H9 (cell line): ENCODE data around the gene ADCY5. TPM values are rescaled to one million over a fixed set of nuclear protein-coding genes. Genes with fewer than 3 reads are reported as not detected.

Experiments
- DNase-seq: peaks from one replicate; pipeline ENCODE4 v3.0.0-alpha.2; 2017
- H2AFZ ChIP-seq: one replicate; pipeline ENCODE4 v1.6.1; 2013; ENCODE audit warnings: mild to moderate bottlenecking, low read length, control low read depth, moderate library complexity
- H2AK5ac ChIP-seq: 2 replicates; pipeline ENCODE4 v1.6.1; 2013; ENCODE audit warnings: low read length, control low read depth, mixed read lengths; ENCODE audit not compliant: insufficient read length
- H2BK120ac ChIP-seq: one replicate; pipeline ENCODE4 v1.6.1; 2013; ENCODE audit warnings: low read depth, mild to moderate bottlenecking, low read length, control low read depth, inconsistent platforms; ENCODE audit not compliant: poor library complexity, severe bottlenecking
- H2BK12ac ChIP-seq: 2 replicates; pipeline ENCODE4 v1.6.1; 2013; ENCODE audit warnings: low read length, control low read depth, mixed read lengths, low read depth; ENCODE audit not compliant: insufficient read length
- H2BK15ac ChIP-seq: 2 replicates; pipeline ENCODE4 v1.6.1; 2013; ENCODE audit warnings: low read depth, low read length, control low read depth
- H2BK20ac ChIP-seq: one replicate; pipeline ENCODE4 v1.6.1; 2013; ENCODE audit warnings: low read depth, mild to moderate bottlenecking, low read length, control low read depth, inconsistent platforms; ENCODE audit not compliant: poor library complexity, severe bottlenecking
- H2BK5ac ChIP-seq: 2 replicates; pipeline ENCODE4 v1.6.1; 2013; ENCODE audit warnings: low read length, control low read depth, mixed read lengths; ENCODE audit not compliant: insufficient read length
- H3K14ac ChIP-seq: 2 replicates; pipeline ENCODE4 v1.6.1; 2013; ENCODE audit warnings: low read length, control low read depth; ENCODE audit not compliant: insufficient read depth
- H3K18ac ChIP-seq: 2 replicates; pipeline ENCODE4 v1.6.1; 2013; ENCODE audit warnings: low read depth, mild to moderate bottlenecking, mixed read lengths, low read length, control low read depth; ENCODE audit not compliant: insufficient read length
- H3K23ac ChIP-seq: 2 replicates; pipeline ENCODE4 v1.6.1; 2013; ENCODE audit warnings: low read length, control low read depth, mixed read lengths, low read depth; ENCODE audit not compliant: insufficient read length
- H3K23me2 ChIP-seq: 2 replicates; pipeline ENCODE4 v1.6.1; 2013; ENCODE audit warnings: low read depth, mild to moderate bottlenecking, mixed read lengths, low read length, control low read depth; ENCODE audit not compliant: insufficient read length, poor library complexity, severe bottlenecking
- H3K27ac ChIP-seq: 2 replicates; pipeline ENCODE4 v1.5.1; 2013; ENCODE audit warnings: low read length, control low read depth, mixed read lengths, low read depth; ENCODE audit not compliant: insufficient read length
- H3K27me3 ChIP-seq: 2 replicates; pipeline ENCODE4 v1.6.1; 2013; ENCODE audit warnings: low read length, control low read depth, inconsistent platforms; ENCODE audit not compliant: insufficient read depth
- H3K4ac ChIP-seq: 2 replicates; pipeline ENCODE4 v1.6.1; 2013; ENCODE audit warnings: low read depth, mild to moderate bottlenecking, control low read depth, inconsistent platforms, low read length, moderate library complexity
- H3K4me1 ChIP-seq: 2 replicates; pipeline ENCODE4 v1.6.1; 2013; ENCODE audit warnings: low read length, control low read depth, inconsistent platforms; ENCODE audit not compliant: insufficient read depth
- H3K4me2 ChIP-seq: 2 replicates; pipeline ENCODE4 v1.6.1; 2013; ENCODE audit warnings: low read length, control low read depth, mixed read lengths; ENCODE audit not compliant: insufficient read length, insufficient read depth
- H3K56ac ChIP-seq: 2 replicates; pipeline ENCODE4 v1.6.1; 2013; ENCODE audit warnings: low read depth, mild to moderate bottlenecking, mixed read lengths, low read length, control low read depth; ENCODE audit not compliant: insufficient read length
- H3K79me1 ChIP-seq: 2 replicates; pipeline ENCODE4 v1.6.1; 2013; ENCODE audit warnings: low read depth, mild to moderate bottlenecking, moderate library complexity, low read length, control low read depth, inconsistent platforms; ENCODE audit not compliant: insufficient read depth, poor library complexity, severe bottlenecking
- H3K79me2 ChIP-seq: 2 replicates; pipeline ENCODE4 v1.6.1; 2013; ENCODE audit warnings: low read length, control low read depth, inconsistent platforms; ENCODE audit not compliant: insufficient read depth
- H3K9ac ChIP-seq: 2 replicates; pipeline ENCODE4 v1.6.1; 2013; ENCODE audit warnings: low read length, control low read depth, mixed read lengths; ENCODE audit not compliant: insufficient read length; ENCODE audit errors: extremely low read depth
- H3K9me3 ChIP-seq: one replicate; pipeline ENCODE4 v1.6.1; 2013; ENCODE audit warnings: low read depth, low read length, inconsistent platforms; ENCODE audit not compliant: control insufficient read depth
- H3T11ph ChIP-seq: one replicate; pipeline ENCODE4 v1.6.1; 2013; ENCODE audit warnings: mild to moderate bottlenecking, low read length, control low read depth, inconsistent platforms
- H4K20me1 ChIP-seq: one replicate; pipeline ENCODE4 v1.6.1; 2013; ENCODE audit not compliant: control insufficient read depth, insufficient read length, insufficient read depth
- H4K5ac ChIP-seq: 2 replicates; pipeline ENCODE4 v1.6.1; 2013; ENCODE audit warnings: low read depth, mild to moderate bottlenecking, mixed read lengths, low read length, control low read depth; ENCODE audit not compliant: insufficient read length
- H4K8ac ChIP-seq: replicated peaks from 2 replicates; pipeline ENCODE4 v1.6.1; 2013; ENCODE audit warnings: low read length, control low read depth, mixed read lengths, low read depth; ENCODE audit not compliant: insufficient read length
- H4K91ac ChIP-seq: 2 replicates; pipeline ENCODE4 v1.6.1; 2013; ENCODE audit warnings: low read depth, mild to moderate bottlenecking, moderate library complexity, mixed read lengths, low read length, control low read depth; ENCODE audit not compliant: insufficient read length
- H3K27ac Mint-ChIP-seq, 3 experiments: 2 replicates in 2 of 3; 3 replicates in 1 of 3; pipeline ENCODE4 v1.8.0; 2020 to 2021; ENCODE audit warnings: mixed read lengths in 3 of 3, mild to moderate bottlenecking in 1 of 3, moderate library complexity in 1 of 3
- H3K27me3 Mint-ChIP-seq: 2 replicates; pipeline ENCODE4 v1.8.0; 2021; ENCODE audit warnings: low read depth, mild to moderate bottlenecking, moderate library complexity, mixed read lengths
- H3K36me3 Mint-ChIP-seq, 3 experiments: 2 replicates in 2 of 3; 3 replicates in 1 of 3; pipeline ENCODE4 v1.8.0; 2020 to 2021; ENCODE audit warnings: low read depth in 3 of 3, mixed read lengths in 3 of 3; ENCODE audit not compliant: insufficient read depth in 1 of 3
- H3K4me1 Mint-ChIP-seq, 2 experiments: 2 replicates each; pipeline ENCODE4 v1.8.0; 2020; ENCODE audit warnings: mixed read lengths in 2 of 2
- H3K4me3 Mint-ChIP-seq, 2 experiments: 2 replicates in 1 of 2; 3 replicates in 1 of 2; pipeline ENCODE4 v1.8.0; 2020 to 2021; ENCODE audit warnings: mild to moderate bottlenecking in 2 of 2, mixed read lengths in 2 of 2, moderate library complexity in 1 of 2
- H3K9me3 Mint-ChIP-seq, 2 experiments: 2 replicates in 1 of 2; 3 replicates in 1 of 2; pipeline ENCODE4 v1.8.0; 2020; ENCODE audit warnings: mild to moderate bottlenecking in 2 of 2, mixed read lengths in 2 of 2, moderate library complexity in 1 of 2
- WGBS: extraction: QIAGEN DNeasy Blood & Tissue Kit; methylation state at CpG from one replicate; pipeline ENCODE4 v1.1.7; 2013; ENCODE audit warnings: missing lambda C conversion rate, low lambda C conversion rate, mixed read lengths; ENCODE audit not compliant: insufficient read length; ENCODE audit errors: extremely low coverage; 5-methylcytosine and 5-hydroxymethylcytosine counted together
- total RNA-seq: library from RNA; stranded (reverse); gene quantifications from 2 replicates; pipeline ENCODE4 v1.2.1, GENCODE V29; 2021
- TF ChIP-seq, protein P1 (sequence below): fragments of 200-600 bp; sonication (generic); conservative IDR thresholded peaks from 3 replicates; pipeline ENCODE4 v1.8.0; 2021; ENCODE audit warnings: antibody characterized with exemption, mild to moderate bottlenecking

Gene ADCY5
- total RNA-seq, 1 experiment from 2014 or later, result 5.0 TPM

GRCh38 chr3:123416647-123417046 is 32.2 kb downstream of the ADCY5 start:
- Histone ChIP-seq H3K9ac (no peak overlapping the region), H3K4me2 (no peak overlapping the region), H4K91ac (no peak overlapping the region), H3T11ph (no peak overlapping the region), H3K79me1 (no peaks in the 10 kb centered on the region), H3K27ac (no peak overlapping the region), H4K8ac (no peak overlapping the region), H2BK5ac (no peak overlapping the region), H2BK20ac (no peak overlapping the region), H3K23ac (no peak overlapping the region), H3K4me1 (no peaks in the 10 kb centered on the region), H3K14ac (no peak overlapping the region), H3K9me3 (no peaks in the 10 kb centered on the region), H2AFZ (no peak overlapping the region), H3K27me3 (no peaks in the 10 kb centered on the region), H4K5ac (no peak overlapping the region), H3K23me2 (peaks cover 4% of the 10 kb centered on the region), H2BK12ac (no peak overlapping the region), H3K18ac (no peak overlapping the region), H3K4ac (no peak overlapping the region), H2BK15ac (no peak overlapping the region), H2AK5ac (no peak overlapping the region), H3K56ac (no peak overlapping the region), H3K79me2 (no peaks in the 10 kb centered on the region), H4K20me1 (peaks cover 3% of the 10 kb centered on the region), H2BK120ac (no peak overlapping the region)
- H3K36me3 Mint-ChIP-seq, result no peaks in the 10 kb centered on the region
- H3K9me3 Mint-ChIP-seq, result no peaks in the 10 kb centered on the region; a peak in 1 of 5 replicates
- no CpG with 5 or more reads among the region's 6 CpGs for WGBS
- no peak for DNase-seq
- H3K4me1 Mint-ChIP-seq, result peaks cover 12 to 28% of the 10 kb centered on the region in 2 experiments
- H3K27ac Mint-ChIP-seq, result peak overlapping the region in 1 of 3 experiments; percentile 46; a peak in 2 of 7 replicates
- TF ChIP-seq, protein P1, sequence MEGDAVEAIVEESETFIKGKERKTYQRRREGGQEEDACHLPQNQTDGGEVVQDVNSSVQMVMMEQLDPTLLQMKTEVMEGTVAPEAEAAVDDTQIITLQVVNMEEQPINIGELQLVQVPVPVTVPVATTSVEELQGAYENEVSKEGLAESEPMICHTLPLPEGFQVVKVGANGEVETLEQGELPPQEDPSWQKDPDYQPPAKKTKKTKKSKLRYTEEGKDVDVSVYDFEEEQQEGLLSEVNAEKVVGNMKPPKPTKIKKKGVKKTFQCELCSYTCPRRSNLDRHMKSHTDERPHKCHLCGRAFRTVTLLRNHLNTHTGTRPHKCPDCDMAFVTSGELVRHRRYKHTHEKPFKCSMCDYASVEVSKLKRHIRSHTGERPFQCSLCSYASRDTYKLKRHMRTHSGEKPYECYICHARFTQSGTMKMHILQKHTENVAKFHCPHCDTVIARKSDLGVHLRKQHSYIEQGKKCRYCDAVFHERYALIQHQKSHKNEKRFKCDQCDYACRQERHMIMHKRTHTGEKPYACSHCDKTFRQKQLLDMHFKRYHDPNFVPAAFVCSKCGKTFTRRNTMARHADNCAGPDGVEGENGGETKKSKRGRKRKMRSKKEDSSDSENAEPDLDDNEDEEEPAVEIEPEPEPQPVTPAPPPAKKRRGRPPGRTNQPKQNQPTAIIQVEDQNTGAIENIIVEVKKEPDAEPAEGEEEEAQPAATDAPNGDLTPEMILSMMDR, result no peak
- H3K27me3 Mint-ChIP-seq, result peaks cover 7% of the 10 kb centered on the region
- H3K4me3 Mint-ChIP-seq, result no peak overlapping the region
